OCI-LY1 (cell line): Measurements from ENCODE around the gene MSI1.

Experiments used
- CTCF ChIP-seq: fragments of 200-600 bp; sonication (generic), shearing (Covaris generic); IDR thresholded peaks from 2 replicates; pipeline ENCODE4 v1.5.1; 2017; ENCODE audit warnings: mild to moderate bottlenecking, antibody characterized with exemption, low read length, moderate library complexity, mixed read lengths
- EZH2 ChIP-seq: fragments of 200-600 bp; sonication (generic), shearing (Covaris generic); IDR thresholded peaks from 2 replicates; pipeline ENCODE4 v1.8.0; 2017; ENCODE audit warnings: borderline replicate concordance, mixed run types, mild to moderate bottlenecking, antibody characterized with exemption, low read length, moderate library complexity, mixed read lengths

GRCh38 chr12:120321382-120322202, 47.4 kb downstream of the MSI1 start:
- no peak for TF ChIP-seq CTCF
- no peak for TF ChIP-seq EZH2
